Measurements from ENCODE around the gene GNG2.

DNA sequence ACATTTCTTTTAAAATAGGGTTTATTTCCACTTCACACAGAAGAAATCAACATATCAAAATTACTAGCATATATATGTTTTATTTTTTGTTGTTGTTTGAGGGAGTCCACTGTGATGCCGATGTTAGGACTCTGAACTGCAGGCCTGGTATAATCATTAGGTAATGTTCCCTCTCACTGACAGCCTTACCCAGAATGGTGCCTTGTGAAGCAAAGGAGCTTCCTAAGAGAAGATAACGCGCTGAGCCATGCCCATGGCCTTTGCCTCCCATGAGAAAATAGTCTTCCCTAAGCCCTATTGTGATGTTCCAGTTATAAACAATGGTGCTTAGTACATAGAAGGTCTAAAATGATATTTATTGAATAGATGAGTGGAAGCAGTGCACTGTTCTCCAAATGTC is 12.0 kb downstream of the GNG2 start:
- TF ChIP-seq, protein P1, sequence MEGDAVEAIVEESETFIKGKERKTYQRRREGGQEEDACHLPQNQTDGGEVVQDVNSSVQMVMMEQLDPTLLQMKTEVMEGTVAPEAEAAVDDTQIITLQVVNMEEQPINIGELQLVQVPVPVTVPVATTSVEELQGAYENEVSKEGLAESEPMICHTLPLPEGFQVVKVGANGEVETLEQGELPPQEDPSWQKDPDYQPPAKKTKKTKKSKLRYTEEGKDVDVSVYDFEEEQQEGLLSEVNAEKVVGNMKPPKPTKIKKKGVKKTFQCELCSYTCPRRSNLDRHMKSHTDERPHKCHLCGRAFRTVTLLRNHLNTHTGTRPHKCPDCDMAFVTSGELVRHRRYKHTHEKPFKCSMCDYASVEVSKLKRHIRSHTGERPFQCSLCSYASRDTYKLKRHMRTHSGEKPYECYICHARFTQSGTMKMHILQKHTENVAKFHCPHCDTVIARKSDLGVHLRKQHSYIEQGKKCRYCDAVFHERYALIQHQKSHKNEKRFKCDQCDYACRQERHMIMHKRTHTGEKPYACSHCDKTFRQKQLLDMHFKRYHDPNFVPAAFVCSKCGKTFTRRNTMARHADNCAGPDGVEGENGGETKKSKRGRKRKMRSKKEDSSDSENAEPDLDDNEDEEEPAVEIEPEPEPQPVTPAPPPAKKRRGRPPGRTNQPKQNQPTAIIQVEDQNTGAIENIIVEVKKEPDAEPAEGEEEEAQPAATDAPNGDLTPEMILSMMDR (conservative IDR thresholded peaks at IDR 0.05 in 1 of 2, IDR thresholded peaks at IDR 0.05 in 1 of 2; ENCODE audit: low read depth in 1 of 2, low read length in 2 of 2), result no peak
- TF ChIP-seq EZH2 (IDR thresholded peaks at IDR 0.05; ENCODE audit: low read length, missing control alignments), result no peak
